Neural crest cell (in vitro differentiated cells): ENCODE data around the gene CX3CL1. TPM values are rescaled to one million over a fixed set of nuclear protein-coding genes. Genes with fewer than 3 reads are reported as not detected.

Experiments
- DNase-seq: peaks from one replicate; pipeline ENCODE4 v3.0.0; 2021; ENCODE audit warnings: low read depth, mixed read lengths, low spot score
- H3K27ac Mint-ChIP-seq: one replicate; pipeline ENCODE4 v1.8.0; 2021; ENCODE audit warnings: mild to moderate bottlenecking, mixed read lengths; ENCODE audit not compliant: unreplicated experiment
- H3K27me3 Mint-ChIP-seq: 2 replicates; pipeline ENCODE4 v1.8.0; 2021; ENCODE audit warnings: low read depth, mild to moderate bottlenecking, mixed read lengths
- H3K36me3 Mint-ChIP-seq: 2 replicates; pipeline ENCODE4 v1.8.0; 2021; ENCODE audit warnings: low read depth, mild to moderate bottlenecking, mixed read lengths
- H3K4me1 Mint-ChIP-seq: 2 replicates; pipeline ENCODE4 v1.8.0; 2021; ENCODE audit warnings: mixed read lengths
- H3K4me3 Mint-ChIP-seq: one replicate; pipeline ENCODE4 v1.8.0; 2021; ENCODE audit warnings: mild to moderate bottlenecking, mixed read lengths
- H3K9me3 Mint-ChIP-seq: 2 replicates; pipeline ENCODE4 v1.8.0; 2021; ENCODE audit warnings: mixed read lengths
- total RNA-seq: library from RNA; stranded (reverse); gene quantifications from 2 replicates; pipeline ENCODE4 v1.2.1, GENCODE V29; 2021
- TF ChIP-seq, protein P1 (sequence below): fragments of 200-600 bp; sonication (generic); conservative IDR thresholded peaks from 2 replicates; pipeline ENCODE4 v1.5.0; 2021; ENCODE audit warnings: antibody characterized with exemption, mild to moderate bottlenecking

The CX3CL1 gene
- total RNA-seq, 1 donor from 2014 or later, result 6.0 TPM

DNA sequence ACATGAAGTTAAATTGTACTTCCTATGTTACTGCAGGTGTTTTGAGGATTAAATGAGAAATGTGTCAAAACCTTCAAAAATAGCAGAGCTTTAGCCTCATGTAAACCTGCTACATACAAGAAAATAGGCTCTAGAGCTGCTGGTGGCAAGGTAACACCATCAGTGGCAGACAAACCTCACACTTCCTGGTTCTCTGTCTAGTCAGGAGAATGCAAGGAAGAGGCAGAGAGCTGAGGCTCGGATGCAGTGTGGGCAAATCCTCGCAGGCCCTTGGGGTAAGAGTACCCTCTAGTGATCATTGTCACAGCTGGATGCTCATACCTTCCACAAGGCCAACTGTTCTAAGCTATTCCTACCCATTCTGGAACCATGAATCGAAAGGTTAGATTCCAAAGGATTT lies 60.7 kb downstream of the CX3CL1 start:
- H3K27ac Mint-ChIP-seq, result no peak overlapping the region
- H3K9me3 Mint-ChIP-seq, result no peaks in the 10 kb centered on the region
- H3K27me3 Mint-ChIP-seq, result no peaks in the 10 kb centered on the region
- TF ChIP-seq, protein P1, sequence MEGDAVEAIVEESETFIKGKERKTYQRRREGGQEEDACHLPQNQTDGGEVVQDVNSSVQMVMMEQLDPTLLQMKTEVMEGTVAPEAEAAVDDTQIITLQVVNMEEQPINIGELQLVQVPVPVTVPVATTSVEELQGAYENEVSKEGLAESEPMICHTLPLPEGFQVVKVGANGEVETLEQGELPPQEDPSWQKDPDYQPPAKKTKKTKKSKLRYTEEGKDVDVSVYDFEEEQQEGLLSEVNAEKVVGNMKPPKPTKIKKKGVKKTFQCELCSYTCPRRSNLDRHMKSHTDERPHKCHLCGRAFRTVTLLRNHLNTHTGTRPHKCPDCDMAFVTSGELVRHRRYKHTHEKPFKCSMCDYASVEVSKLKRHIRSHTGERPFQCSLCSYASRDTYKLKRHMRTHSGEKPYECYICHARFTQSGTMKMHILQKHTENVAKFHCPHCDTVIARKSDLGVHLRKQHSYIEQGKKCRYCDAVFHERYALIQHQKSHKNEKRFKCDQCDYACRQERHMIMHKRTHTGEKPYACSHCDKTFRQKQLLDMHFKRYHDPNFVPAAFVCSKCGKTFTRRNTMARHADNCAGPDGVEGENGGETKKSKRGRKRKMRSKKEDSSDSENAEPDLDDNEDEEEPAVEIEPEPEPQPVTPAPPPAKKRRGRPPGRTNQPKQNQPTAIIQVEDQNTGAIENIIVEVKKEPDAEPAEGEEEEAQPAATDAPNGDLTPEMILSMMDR, result no peak
- H3K4me1 Mint-ChIP-seq, result no peaks in the 10 kb centered on the region
- H3K36me3 Mint-ChIP-seq, result peaks cover 26% of the 10 kb centered on the region
- DNase-seq, result no peak
- no peak overlapping the region for H3K4me3 Mint-ChIP-seq

DNA sequence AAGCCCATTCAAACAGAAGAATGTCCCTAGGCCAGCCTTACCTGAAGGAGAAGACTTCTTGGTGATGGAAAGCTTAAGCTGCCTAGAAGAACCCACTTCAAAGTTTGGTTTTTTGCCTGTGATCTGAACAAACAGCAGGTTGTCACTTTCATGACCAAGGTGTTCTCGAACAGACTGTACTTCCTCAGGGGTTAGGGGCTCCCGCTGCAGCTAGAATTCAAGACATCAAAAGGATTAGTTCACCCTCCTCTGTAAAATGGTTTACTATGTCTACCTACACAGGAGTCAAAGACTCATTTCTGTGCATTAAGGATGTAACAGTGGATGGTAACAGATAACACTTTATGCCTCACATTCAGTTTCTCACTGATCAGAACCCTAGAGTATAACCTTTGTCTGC lies 61.7 kb downstream of the CX3CL1 start:
- H3K4me3 Mint-ChIP-seq, result no peak overlapping the region
- no peak for DNase-seq
- H3K27me3 Mint-ChIP-seq, result no peaks in the 10 kb centered on the region
- peaks cover 28% of the 10 kb centered on the region for H3K36me3 Mint-ChIP-seq
- H3K27ac Mint-ChIP-seq, result no peak overlapping the region
- H3K9me3 Mint-ChIP-seq, result no peaks in the 10 kb centered on the region
- no peaks in the 10 kb centered on the region for H3K4me1 Mint-ChIP-seq
- TF ChIP-seq, protein P1, result no peak

Other genes with a start within 250 kb of the CX3CL1 start
- 102 and 108 TPM in 2 replicates for gene PSME3IP1, start 186.5 kb upstream of the CX3CL1 start, total RNA-seq
- gene RSPRY1, start 186.2 kb upstream of the CX3CL1 start, total RNA-seq, result 46.8 and 53.4 TPM in 2 replicates
- 62.6 and 63.9 TPM in 2 replicates for gene ARL2BP, start 127.2 kb upstream of the CX3CL1 start, total RNA-seq
- 0.79 and 0.84 TPM in 2 replicates for gene PLLP, start 87.8 kb upstream of the CX3CL1 start, total RNA-seq
- gene CCL22, start 13.7 kb upstream of the CX3CL1 start, total RNA-seq, result not detected in 2 replicates
- not detected in 2 replicates for gene CCL17, start 32.3 kb downstream of the CX3CL1 start, total RNA-seq
- 97.2 and 103 TPM in 2 replicates for gene CIAPIN1, start 74.9 kb downstream of the CX3CL1 start, total RNA-seq
- gene COQ9, start 75.0 kb downstream of the CX3CL1 start, total RNA-seq, result 41.7 and 46.8 TPM in 2 replicates
- 74.0 and 77.5 TPM in 2 replicates for gene POLR2C, start 90.2 kb downstream of the CX3CL1 start, total RNA-seq
- gene DOK4, start 114.0 kb downstream of the CX3CL1 start, total RNA-seq, result 20.4 and 22.7 TPM in 2 replicates
- gene CCDC102A, start 164.1 kb downstream of the CX3CL1 start, total RNA-seq, result 6.4 and 8.6 TPM in 2 replicates
- 0.07 TPM in 2 replicates for gene ADGRG5, start 170.2 kb downstream of the CX3CL1 start, total RNA-seq